ENCODE data around the gene H2BK1.

Gene H2BK1

GRCh38 chr7:151254316-151254715, 44.0 kb upstream of the H2BK1 start:
- no peak for TF ChIP-seq MAX (IDR thresholded peaks at IDR 0.05; ENCODE audit: low read depth, low read length)
- no peak for TF ChIP-seq CTCF (IDR thresholded peaks at IDR 0.05; ENCODE audit: low read depth, low read length)
- no peak for TF ChIP-seq MYC (IDR thresholded peaks at IDR 0.05; ENCODE audit: low read depth, low read length)
- DNase-seq (ENCODE audit: low read depth), result no peak
- no peak overlapping the region for H3K4me3 ChIP-seq (ENCODE audit: low read depth, low read length)

GRCh38 chr7:151252961-151253711, 42.8 kb upstream of the H2BK1 start:
- DNase-seq (ENCODE audit: low read depth), result no peak
- no peak for TF ChIP-seq MYC (IDR thresholded peaks at IDR 0.05; ENCODE audit: low read depth, low read length)
- no peak for TF ChIP-seq MAX (IDR thresholded peaks at IDR 0.05; ENCODE audit: low read depth, low read length)
- no peak for TF ChIP-seq CTCF (IDR thresholded peaks at IDR 0.05; ENCODE audit: low read depth, low read length)
- no peak for TF ChIP-seq POLR2A (IDR thresholded peaks at IDR 0.05; ENCODE audit: extremely low read depth, insufficient read length)
- H3K4me3 ChIP-seq (ENCODE audit: low read depth, low read length), result no peak overlapping the region

- no peak overlapping the region for H3K4me3 ChIP-seq (ENCODE audit: low read depth, low read length)
- DNase-seq (ENCODE audit: low read depth), result no peak
Observed at GRCh38 chr7:151252561-151252835, 42.2 kb upstream of the H2BK1 start.

GRCh38 chr7:151251689-151252560, 41.6 kb upstream of the H2BK1 start:
- TF ChIP-seq CTCF (IDR thresholded peaks at IDR 0.05; ENCODE audit: low read depth, low read length) (no peak), MAX (IDR thresholded peaks at IDR 0.05; ENCODE audit: low read depth, low read length) (no peak), POLR2A (IDR thresholded peaks at IDR 0.05; ENCODE audit: extremely low read depth, insufficient read length) (no peak), MYC (IDR thresholded peaks at IDR 0.05; ENCODE audit: low read depth, low read length) (no peak)
- no peak overlapping the region for H3K4me3 ChIP-seq (ENCODE audit: low read depth, low read length)
- DNase-seq (ENCODE audit: low read depth), result no peak

More at GRCh38 chr7:151252561-151252835, 42.2 kb upstream of the H2BK1 start:
- TF ChIP-seq POLR2A (IDR thresholded peaks at IDR 0.05; ENCODE audit: extremely low read depth, insufficient read length) (no peak), MYC (IDR thresholded peaks at IDR 0.05; ENCODE audit: low read depth, low read length) (no peak), CTCF (IDR thresholded peaks at IDR 0.05; ENCODE audit: low read depth, low read length) (no peak), MAX (IDR thresholded peaks at IDR 0.05; ENCODE audit: low read depth, low read length) (no peak)

GRCh38 chr7:151251328-151251688, 41.0 kb upstream of the H2BK1 start:
- no peak for DNase-seq (ENCODE audit: low read depth)
- no peak for TF ChIP-seq POLR2A (IDR thresholded peaks at IDR 0.05; ENCODE audit: extremely low read depth, insufficient read length)
- TF ChIP-seq CTCF (IDR thresholded peaks at IDR 0.05; ENCODE audit: low read depth, low read length), result no peak
- no peak for TF ChIP-seq MAX (IDR thresholded peaks at IDR 0.05; ENCODE audit: low read depth, low read length)
- no peak for TF ChIP-seq MYC (IDR thresholded peaks at IDR 0.05; ENCODE audit: low read depth, low read length)
- H3K4me3 ChIP-seq (ENCODE audit: low read depth, low read length), result no peak overlapping the region
